HepG2 (cell line): ENCODE measurements around the gene DGUOK. TPM values are rescaled to one million over a fixed set of nuclear protein-coding genes. Genes with fewer than 3 reads are reported as not detected.

Source experiments
- ATAC-seq: fragments of 200-7000 bp; cut with Tn5 transposase; 3 replicates; pipeline ENCODE4 v1.9.1; 2020; ENCODE audit warnings: mild to moderate bottlenecking, moderate library complexity
- BruUV-seq: library from RNA; stranded (reverse); fragments of 400-500 nt; replicated peaks from 2 replicates; lab custom pipeline; 2021; lab: Mats Ljungman, UMichigan
- CTCF ChIA-PET: fragments of 300-600 bp; formaldehyde crosslinking; extraction: SDS; loops from one replicate; lab custom pipeline; 2021; ENCODE audit warnings: low total read pairs, inconsistent platforms, low intra/inter-chr PET ratio; lab: Yijun Ruan, JAX
- POLR2A ChIA-PET: fragments of 350-600 bp; sonication (Branson Sonifier 250); formaldehyde crosslinking; loops from one replicate; lab custom pipeline; 2020; ENCODE audit warnings: antibody characterized with exemption, inconsistent platforms; lab: Yijun Ruan, JAX
- DNase-seq: peaks from one replicate; pipeline ENCODE4 v3.0.0-alpha.2; 2015; ENCODE audit warnings: low spot score
- FAIRE-seq: peaks from 3 replicates; lab custom pipeline; 2011; peaks lifted over from hg19 to GRCh38; lab: Jason Lieb, UNC
- H2AFZ ChIP-seq: one replicate; pipeline ENCODE4 v1.6.1; 2011; ENCODE audit warnings: low read length, inconsistent platforms
- H3K27ac ChIP-seq: fragments of 300-600 bp; 3 replicates; pipeline ENCODE4 v1.8.0; 2011; ENCODE audit warnings: mixed run types, mild to moderate bottlenecking, mixed read lengths, low read length, inconsistent platforms; ENCODE audit not compliant: insufficient read depth; ENCODE audit errors: extremely low read length
- H3K27me3 ChIP-seq, 2 experiments: fragments of 200-600 bp in 1 of 2; 2 replicates in 1 of 2; 3 replicates in 1 of 2; pipeline versions ENCODE4 v1.6.0 to v1.8.0; 2011; ENCODE audit warnings: low read length in 2 of 2, mild to moderate bottlenecking in 2 of 2, moderate library complexity in 2 of 2, inconsistent platforms in 1 of 2; ENCODE audit not compliant: insufficient read depth in 2 of 2, control insufficient read depth in 1 of 2
- H3K36me3 ChIP-seq, 2 experiments: fragments of 200-600 bp in 1 of 2; replicated peaks in 1 of 2; 2 replicates in 1 of 2; 3 replicates in 1 of 2; pipeline versions ENCODE4 v1.5.1 to v1.8.0; 2011; ENCODE audit warnings: low read length in 2 of 2, inconsistent platforms in 1 of 2; ENCODE audit not compliant: insufficient read depth in 2 of 2, control insufficient read depth in 1 of 2
- H3K4me1 ChIP-seq: 2 replicates; pipeline ENCODE4 v1.5.1; 2012; ENCODE audit warnings: low read length, inconsistent platforms; ENCODE audit not compliant: insufficient read depth
- H3K4me2 ChIP-seq: 2 replicates; pipeline ENCODE4 v1.6.0; 2011; ENCODE audit warnings: low read depth, low read length, inconsistent platforms
- H3K4me3 ChIP-seq, 3 experiments: fragments of 200-600 bp in 1 of 3; sonication (generic), shearing (Covaris generic) in 1 of 3; replicated peaks in 1 of 3; 2 replicates each; pipeline ENCODE4 v1.5.1; 2011 to 2016; ENCODE audit warnings: low read length in 3 of 3, inconsistent platforms in 2 of 3, low read depth in 2 of 3, mild to moderate bottlenecking in 2 of 3, control low read depth in 1 of 3, mixed read lengths in 1 of 3; ENCODE audit not compliant: insufficient read depth in 1 of 3
- H3K79me2 ChIP-seq: one replicate; pipeline ENCODE4 v1.6.1; 2011; ENCODE audit warnings: low read length, inconsistent platforms; ENCODE audit not compliant: insufficient read depth
- H3K9ac ChIP-seq: 2 replicates; pipeline ENCODE4 v1.6.0; 2011; ENCODE audit warnings: mild to moderate bottlenecking, low read depth, low read length, inconsistent platforms; ENCODE audit not compliant: insufficient read depth
- H3K9me3 ChIP-seq: 2 replicates; pipeline ENCODE4 v1.5.1; 2012; ENCODE audit warnings: mild to moderate bottlenecking, low read length
- H4K20me1 ChIP-seq: 2 replicates; pipeline ENCODE4 v1.6.0; 2011; ENCODE audit warnings: inconsistent platforms, mild to moderate bottlenecking, low read length, moderate library complexity; ENCODE audit not compliant: insufficient read depth
- CBFB ChIP-seq: sonication (generic); formaldehyde crosslinking; IDR thresholded peaks from 2 replicates; pipeline ENCODE4 v1.4.0; 2020; ENCODE audit warnings: missing genetic modification reagents
- KDM5B ChIP-seq: sonication (generic); formaldehyde crosslinking; IDR thresholded peaks from 2 replicates; pipeline ENCODE4 v1.4.0; 2020; ENCODE audit warnings: missing genetic modification reagents, mild to moderate bottlenecking, borderline replicate concordance
- KLF13 ChIP-seq: sonication (generic); formaldehyde crosslinking; IDR thresholded peaks from 2 replicates; pipeline ENCODE4 v1.4.0; 2020; ENCODE audit warnings: mild to moderate bottlenecking, missing genetic modification reagents
- KMT2A ChIP-seq: sonication (generic); formaldehyde crosslinking; IDR thresholded peaks from 2 replicates; pipeline ENCODE4 v1.4.0; 2020; ENCODE audit warnings: missing genetic modification reagents
- MED8 ChIP-seq: sonication (generic); formaldehyde crosslinking; IDR thresholded peaks from 2 replicates; pipeline ENCODE4 v1.8.1; 2023; ENCODE audit warnings: mild to moderate bottlenecking, missing genetic modification reagents; ENCODE audit not compliant: insufficient replicate concordance
- NFIC ChIP-seq: IDR thresholded peaks from 2 replicates; pipeline ENCODE4 v1.6.1; 2012; ENCODE audit warnings: mild to moderate bottlenecking, low read length, inconsistent platforms
- RBFOX2 ChIP-seq: fragments of 200-400 bp; formaldehyde crosslinking; IDR thresholded peaks from 2 replicates; pipeline ENCODE4 v1.6.1; 2017; ENCODE audit warnings: low read depth, mild to moderate bottlenecking, low read length
- TARDBP ChIP-seq: sonication (generic); formaldehyde crosslinking; IDR thresholded peaks from 2 replicates; pipeline ENCODE4 v1.8.0; 2022; ENCODE audit warnings: mild to moderate bottlenecking, missing genetic modification reagents
- ZNF10 ChIP-seq: sonication (generic); formaldehyde crosslinking; IDR thresholded peaks from 2 replicates; pipeline ENCODE4 v1.4.0; 2020; ENCODE audit warnings: mild to moderate bottlenecking, low read depth, missing genetic modification reagents, borderline replicate concordance
- ZNF607 ChIP-seq: sonication (generic); formaldehyde crosslinking; IDR thresholded peaks from 2 replicates; pipeline ENCODE4 v1.5.1; 2020; ENCODE audit warnings: missing genetic modification reagents, mild to moderate bottlenecking, borderline replicate concordance
- WGBS: methylation state at CpG from one replicate; pipeline ENCODE4 v1.1.6; 2017; ENCODE audit warnings: low lambda C conversion rate; 5-methylcytosine and 5-hydroxymethylcytosine counted together
- in situ Hi-C: cut with HindIII; loops from 2 replicates; pipeline ENCODE4 v1.10.0; 2017; ENCODE audit warnings: low pct_unique_long_range_greater_than_20kb; ENCODE audit not compliant: extremely low pct_ligation_motif_present
- intact Hi-C: fragments of 100-400 bp; cut with micrococcal nuclease; formaldehyde crosslinking; loops from one replicate; pipeline ENCODE4 v1.10.0; 2022; ENCODE audit not compliant: unreplicated experiment
- polyA plus RNA-seq, 8 experiments: library from polyadenylated mRNA; depleted of rRNA in 3 of 8; stranded (reverse) in 7 of 8; unstranded in 1 of 8; fragments of >200 nt; fragmentation: Illumina TruSeq in 4 of 8; extraction: Trizol in 4 of 8; gene quantifications; 2 replicates each; pipeline versions ENCODE4 v1.2.1 to v1.2.3, GENCODE V29; 2011 to 2016; ENCODE audit warnings: low read depth in 4 of 8, missing spikeins in 1 of 8, mixed read lengths in 1 of 8; ENCODE audit not compliant: insufficient read depth in 1 of 8
- total RNA-seq, 5 experiments: library from RNA; depleted of rRNA; stranded (reverse); fragments of >200 nt; fragmentation: Illumina TruSeq; extraction: Trizol; gene quantifications; 2 replicates each; pipeline ENCODE4 v1.2.3, GENCODE V29; 2016; ENCODE audit warnings: low read depth in 1 of 5
- TF ChIP-seq, protein P1 (sequence below): sonication (generic); formaldehyde crosslinking; IDR thresholded peaks from 2 replicates; pipeline ENCODE4 v1.4.0; 2020; ENCODE audit warnings: missing genetic modification reagents, borderline replicate concordance
- TF ChIP-seq, protein P2 (sequence below): sonication (generic); formaldehyde crosslinking; IDR thresholded peaks from 2 replicates; pipeline ENCODE4 v1.4.0; 2020; ENCODE audit warnings: mild to moderate bottlenecking, missing genetic modification reagents
- TF ChIP-seq, protein P3 (sequence below): sonication (generic); formaldehyde crosslinking; IDR thresholded peaks from 2 replicates; pipeline ENCODE4 v1.8.0; 2022; ENCODE audit warnings: mild to moderate bottlenecking, missing genetic modification reagents

The DGUOK gene
- total and polyA plus RNA-seq, 2 of the 13 experiments (the other 11 are each of a cell fraction or from before 2014, with no cell fraction given) = 105 to 137 TPM

DNA sequence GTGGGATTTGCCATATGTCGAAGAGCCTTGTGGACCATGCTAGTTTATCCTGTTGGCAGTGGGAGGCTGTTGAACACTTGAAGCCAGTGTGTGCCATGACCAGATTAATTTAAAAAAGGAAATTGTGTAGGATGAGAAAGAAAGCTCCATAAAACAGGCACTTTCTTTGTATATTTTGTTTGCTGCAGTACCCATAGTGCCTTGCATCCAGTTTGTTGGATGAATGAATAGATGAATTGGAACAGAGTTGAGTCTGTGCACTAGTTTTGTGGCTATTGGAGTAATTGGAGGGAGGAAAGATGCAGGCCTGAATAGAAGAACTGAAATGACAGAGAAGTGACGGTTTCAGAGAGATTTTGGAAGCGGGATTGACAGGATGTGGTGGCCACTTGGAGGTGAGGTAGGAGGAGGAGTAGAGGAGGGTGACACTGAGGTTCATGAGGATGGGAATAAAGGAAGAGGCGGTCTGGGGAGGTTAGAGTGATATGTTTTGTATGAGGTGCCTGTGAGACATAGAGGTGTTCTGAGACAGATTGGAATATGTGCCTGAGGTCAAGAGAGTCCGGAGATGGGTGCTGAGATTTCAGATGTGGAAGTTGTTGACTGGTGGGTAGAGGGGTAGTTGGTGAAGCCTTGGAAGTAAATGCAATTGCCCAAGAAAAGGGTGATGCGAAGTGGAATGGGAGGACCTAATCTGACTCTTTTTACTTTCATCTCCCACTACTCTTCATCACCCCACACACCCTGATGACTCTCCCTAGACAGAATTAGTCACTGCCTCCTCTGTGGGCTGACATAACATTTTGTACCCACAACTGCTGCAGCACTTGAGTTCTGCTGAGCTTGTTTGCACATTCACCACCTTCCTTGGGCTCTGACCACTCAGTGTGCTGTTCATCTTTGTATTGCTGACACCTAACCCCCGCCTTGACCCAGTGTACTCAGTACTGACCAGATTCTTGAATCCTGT, 5.1 kb downstream of the DGUOK start:
- DNase-seq = no peak
- Histone ChIP-seq H3K4me2 (no peak overlapping the region), H4K20me1 (peaks cover 7% of the 10 kb centered on the region), H3K27me3 (no peaks in the 10 kb centered on the region; a peak in 1 of 5 replicates), H3K9me3 (no peaks in the 10 kb centered on the region), H3K36me3 (peaks cover 12 to 37% of the 10 kb centered on the region in 2 experiments), H3K27ac (no peak overlapping the region), H3K79me2 (peaks cover 79% of the 10 kb centered on the region), H3K9ac (no peak overlapping the region; the same call in 1 of the 2 replicates), H3K4me1 (peaks cover 44% of the 10 kb centered on the region), H2AFZ (no peak overlapping the region), H3K4me3 (no peak overlapping the region)
- ATAC-seq = no peak
- POLR2A ChIA-PET = no interaction called here
- CTCF ChIA-PET = no interaction called here
- BruUV-seq = no TSS peak
- intact Hi-C loops (no loop called here), in situ Hi-C loops (no loop called here)
- WGBS = 96% methylated on average over 7 of the region's 7 CpGs
- no peak for FAIRE-seq
- TF ChIP-seq RBFOX2 = peak; percentile 45; the same call in 1 of the 2 replicates
- TF ChIP-seq, protein P1, sequence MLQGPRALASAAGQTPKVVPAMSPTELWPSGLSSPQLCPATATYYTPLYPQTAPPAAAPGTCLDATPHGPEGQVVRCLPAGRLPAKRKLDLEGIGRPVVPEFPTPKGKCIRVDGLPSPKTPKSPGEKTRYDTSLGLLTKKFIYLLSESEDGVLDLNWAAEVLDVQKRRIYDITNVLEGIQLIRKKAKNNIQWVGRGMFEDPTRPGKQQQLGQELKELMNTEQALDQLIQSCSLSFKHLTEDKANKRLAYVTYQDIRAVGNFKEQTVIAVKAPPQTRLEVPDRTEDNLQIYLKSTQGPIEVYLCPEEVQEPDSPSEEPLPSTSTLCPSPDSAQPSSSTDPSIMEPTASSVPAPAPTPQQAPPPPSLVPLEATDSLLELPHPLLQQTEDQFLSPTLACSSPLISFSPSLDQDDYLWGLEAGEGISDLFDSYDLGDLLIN (CRISPR knock-in tag) = no peak
- no peak for TF ChIP-seq ZNF10 (CRISPR knock-in tag)
- no peak for TF ChIP-seq CBFB
- TF ChIP-seq, protein P2, sequence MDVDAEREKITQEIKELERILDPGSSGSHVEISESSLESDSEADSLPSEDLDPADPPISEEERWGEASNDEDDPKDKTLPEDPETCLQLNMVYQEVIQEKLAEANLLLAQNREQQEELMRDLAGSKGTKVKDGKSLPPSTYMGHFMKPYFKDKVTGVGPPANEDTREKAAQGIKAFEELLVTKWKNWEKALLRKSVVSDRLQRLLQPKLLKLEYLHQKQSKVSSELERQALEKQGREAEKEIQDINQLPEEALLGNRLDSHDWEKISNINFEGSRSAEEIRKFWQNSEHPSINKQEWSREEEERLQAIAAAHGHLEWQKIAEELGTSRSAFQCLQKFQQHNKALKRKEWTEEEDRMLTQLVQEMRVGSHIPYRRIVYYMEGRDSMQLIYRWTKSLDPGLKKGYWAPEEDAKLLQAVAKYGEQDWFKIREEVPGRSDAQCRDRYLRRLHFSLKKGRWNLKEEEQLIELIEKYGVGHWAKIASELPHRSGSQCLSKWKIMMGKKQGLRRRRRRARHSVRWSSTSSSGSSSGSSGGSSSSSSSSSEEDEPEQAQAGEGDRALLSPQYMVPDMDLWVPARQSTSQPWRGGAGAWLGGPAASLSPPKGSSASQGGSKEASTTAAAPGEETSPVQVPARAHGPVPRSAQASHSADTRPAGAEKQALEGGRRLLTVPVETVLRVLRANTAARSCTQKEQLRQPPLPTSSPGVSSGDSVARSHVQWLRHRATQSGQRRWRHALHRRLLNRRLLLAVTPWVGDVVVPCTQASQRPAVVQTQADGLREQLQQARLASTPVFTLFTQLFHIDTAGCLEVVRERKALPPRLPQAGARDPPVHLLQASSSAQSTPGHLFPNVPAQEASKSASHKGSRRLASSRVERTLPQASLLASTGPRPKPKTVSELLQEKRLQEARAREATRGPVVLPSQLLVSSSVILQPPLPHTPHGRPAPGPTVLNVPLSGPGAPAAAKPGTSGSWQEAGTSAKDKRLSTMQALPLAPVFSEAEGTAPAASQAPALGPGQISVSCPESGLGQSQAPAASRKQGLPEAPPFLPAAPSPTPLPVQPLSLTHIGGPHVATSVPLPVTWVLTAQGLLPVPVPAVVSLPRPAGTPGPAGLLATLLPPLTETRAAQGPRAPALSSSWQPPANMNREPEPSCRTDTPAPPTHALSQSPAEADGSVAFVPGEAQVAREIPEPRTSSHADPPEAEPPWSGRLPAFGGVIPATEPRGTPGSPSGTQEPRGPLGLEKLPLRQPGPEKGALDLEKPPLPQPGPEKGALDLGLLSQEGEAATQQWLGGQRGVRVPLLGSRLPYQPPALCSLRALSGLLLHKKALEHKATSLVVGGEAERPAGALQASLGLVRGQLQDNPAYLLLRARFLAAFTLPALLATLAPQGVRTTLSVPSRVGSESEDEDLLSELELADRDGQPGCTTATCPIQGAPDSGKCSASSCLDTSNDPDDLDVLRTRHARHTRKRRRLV (CRISPR knock-in tag) = no peak
- no peak for TF ChIP-seq ZNF607
- no peak for TF ChIP-seq KDM5B (CRISPR knock-in tag)
- TF ChIP-seq KMT2A (CRISPR knock-in tag) = no peak
- no peak for TF ChIP-seq KLF13
- TF ChIP-seq, protein P3, sequence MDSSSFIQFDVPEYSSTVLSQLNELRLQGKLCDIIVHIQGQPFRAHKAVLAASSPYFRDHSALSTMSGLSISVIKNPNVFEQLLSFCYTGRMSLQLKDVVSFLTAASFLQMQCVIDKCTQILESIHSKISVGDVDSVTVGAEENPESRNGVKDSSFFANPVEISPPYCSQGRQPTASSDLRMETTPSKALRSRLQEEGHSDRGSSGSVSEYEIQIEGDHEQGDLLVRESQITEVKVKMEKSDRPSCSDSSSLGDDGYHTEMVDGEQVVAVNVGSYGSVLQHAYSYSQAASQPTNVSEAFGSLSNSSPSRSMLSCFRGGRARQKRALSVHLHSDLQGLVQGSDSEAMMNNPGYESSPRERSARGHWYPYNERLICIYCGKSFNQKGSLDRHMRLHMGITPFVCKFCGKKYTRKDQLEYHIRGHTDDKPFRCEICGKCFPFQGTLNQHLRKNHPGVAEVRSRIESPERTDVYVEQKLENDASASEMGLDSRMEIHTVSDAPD = no peak
- TF ChIP-seq NFIC = no peak
- no peak for TF ChIP-seq TARDBP
- TF ChIP-seq MED8 (CRISPR knock-in tag) = no peak
